Measurements from ENCODE around the gene GMPR2. TPM values are rescaled to one million over a fixed set of nuclear protein-coding genes. Genes with fewer than 3 reads are reported as not detected.

GMPR2 gene
- total RNA-seq, 1 experiment from 2014 or later: 76.9 TPM

- no peaks in the 10 kb centered on the region for H3K9me3 ChIP-seq
- H3K27me3 ChIP-seq (replicated peaks; ENCODE audit: control insufficient read depth, insufficient read depth, low read length): no peaks in the 10 kb centered on the region
- peak overlapping the region; percentile 85 for H3K27ac Mint-ChIP-seq (ENCODE audit: unreplicated experiment)
- H3K9me3 Mint-ChIP-seq (ENCODE audit: unreplicated experiment): no peaks in the 10 kb centered on the region
- H3K4me1 ChIP-seq: no peaks in the 10 kb centered on the region
- peak in 1 of 2 experiments; percentile 22 for DNase-seq
- peak overlapping the region; percentile 76 for H3K4me3 ChIP-seq (ENCODE audit: low read depth, low read length)
- no peaks in the 10 kb centered on the region for H3K27me3 Mint-ChIP-seq (ENCODE audit: insufficient read depth, unreplicated experiment)
- BruUV-seq (replicated peaks): no TSS peak
- H3K4me3 Mint-ChIP-seq (ENCODE audit: unreplicated experiment): peak overlapping the region; percentile 81
- ChIA-PET POLR2A (interaction anchor here (1.8 kb wide), 1 partner anchor 9 kb away, joined by 20 read pairs; the partner anchor contains the start of gene TINF2), CTCF (interaction anchor here (1.8 kb wide), 1 partner anchor 9 kb away, joined by 7 read pairs; the partner anchor contains the start of gene TINF2)
- intact Hi-C loops (cut with micrococcal nuclease; ENCODE audit: unreplicated experiment): no loop called here
- TF ChIP-seq CTCF (IDR thresholded peaks at IDR 0.05; ENCODE audit: insufficient read depth in 1 of 2, low read depth in 1 of 2, low read length in 1 of 2, severe bottlenecking in 1 of 2, unreplicated experiment in 1 of 2): no peak
- peaks cover 3% of the 10 kb centered on the region; the same call in 1 of the 2 replicates for H3K36me3 ChIP-seq (ENCODE audit: control insufficient read depth, insufficient read depth, low read length)
- H3K36me3 Mint-ChIP-seq (ENCODE audit: insufficient read depth, unreplicated experiment): peaks cover 32% of the 10 kb centered on the region
- peaks cover 9% of the 10 kb centered on the region for H3K4me1 Mint-ChIP-seq (ENCODE audit: low read depth, unreplicated experiment)
Measured at GRCh38 chr14:24233538-24233866, 773 bp downstream of the GMPR2 start.

GRCh38 chr14:24234095-24235005, 1.6 kb downstream of the GMPR2 start:
- peaks cover 9% of the 10 kb centered on the region for H3K4me1 Mint-ChIP-seq (ENCODE audit: low read depth, unreplicated experiment)
- H3K4me3 Mint-ChIP-seq (ENCODE audit: unreplicated experiment): peak overlapping the region; percentile 81
- H3K36me3 Mint-ChIP-seq (ENCODE audit: insufficient read depth, unreplicated experiment): peaks cover 33% of the 10 kb centered on the region
- H3K27me3 Mint-ChIP-seq (ENCODE audit: insufficient read depth, unreplicated experiment): no peaks in the 10 kb centered on the region
- H3K4me1 ChIP-seq: no peaks in the 10 kb centered on the region
- H3K36me3 ChIP-seq (ENCODE audit: control insufficient read depth, insufficient read depth, low read length): peaks cover 3% of the 10 kb centered on the region; the same call in 1 of the 2 replicates
- intact Hi-C loops (cut with micrococcal nuclease; ENCODE audit: unreplicated experiment): no loop called here
- no peak overlapping the region for H3K4me3 ChIP-seq (ENCODE audit: low read depth, low read length)
- TF ChIP-seq CTCF (IDR thresholded peaks at IDR 0.05; ENCODE audit: insufficient read depth in 1 of 2, low read depth in 1 of 2, low read length in 1 of 2, severe bottlenecking in 1 of 2, unreplicated experiment in 1 of 2): no peak
- no peaks in the 10 kb centered on the region for H3K9me3 Mint-ChIP-seq (ENCODE audit: unreplicated experiment)
- no peaks in the 10 kb centered on the region for H3K9me3 ChIP-seq
- no peak overlapping the region for H3K27ac Mint-ChIP-seq (ENCODE audit: unreplicated experiment)
- DNase-seq: no peak
- BruUV-seq (replicated peaks): no TSS peak
- no peaks in the 10 kb centered on the region for H3K27me3 ChIP-seq (replicated peaks; ENCODE audit: control insufficient read depth, insufficient read depth, low read length)
- ChIA-PET CTCF (interaction anchor here (1.0 to 1.8 kb wide), 3 partner anchors 8 to 63 kb away, joined by 3 to 7 read pairs (median 3); partner anchors contain the start of genes RABGGTA and TINF2), POLR2A (no interaction called here)

GRCh38 chr14:24235804-24236688, 3.3 kb downstream of the GMPR2 start:
- Histone ChIP-seq H3K4me1 (no peaks in the 10 kb centered on the region), H3K9me3 (no peaks in the 10 kb centered on the region), H3K36me3 (ENCODE audit: control insufficient read depth, insufficient read depth, low read length) (peaks cover 5% of the 10 kb centered on the region), H3K4me3 (ENCODE audit: low read depth, low read length) (no peak overlapping the region), H3K27me3 (replicated peaks; ENCODE audit: control insufficient read depth, insufficient read depth, low read length) (no peaks in the 10 kb centered on the region)
- peaks cover 9% of the 10 kb centered on the region for H3K4me1 Mint-ChIP-seq (ENCODE audit: low read depth, unreplicated experiment)
- TF ChIP-seq CTCF (IDR thresholded peaks at IDR 0.05; ENCODE audit: insufficient read depth in 1 of 2, low read depth in 1 of 2, low read length in 1 of 2, severe bottlenecking in 1 of 2, unreplicated experiment in 1 of 2): no peak
- H3K36me3 Mint-ChIP-seq (ENCODE audit: insufficient read depth, unreplicated experiment): peaks cover 46% of the 10 kb centered on the region
- H3K4me3 Mint-ChIP-seq (ENCODE audit: unreplicated experiment): no peak overlapping the region
- BruUV-seq (replicated peaks): no TSS peak
- CTCF ChIA-PET: no interaction called here
- H3K27ac Mint-ChIP-seq (ENCODE audit: unreplicated experiment): no peak overlapping the region
- POLR2A ChIA-PET: no interaction called here
- no peaks in the 10 kb centered on the region for H3K9me3 Mint-ChIP-seq (ENCODE audit: unreplicated experiment)
- intact Hi-C loops (cut with micrococcal nuclease; ENCODE audit: unreplicated experiment): no loop called here
- no peak for DNase-seq
- no peaks in the 10 kb centered on the region for H3K27me3 Mint-ChIP-seq (ENCODE audit: insufficient read depth, unreplicated experiment)

All from Caco-2 (cell line).